ENCODE measurements around the gene TSTD1.
"Not testable (repeated sequence)": the region's sequence is repeated elsewhere in the genome, so short reads cannot be mapped to it uniquely, and the experiment has no call there.

Gene TSTD1

DNA sequence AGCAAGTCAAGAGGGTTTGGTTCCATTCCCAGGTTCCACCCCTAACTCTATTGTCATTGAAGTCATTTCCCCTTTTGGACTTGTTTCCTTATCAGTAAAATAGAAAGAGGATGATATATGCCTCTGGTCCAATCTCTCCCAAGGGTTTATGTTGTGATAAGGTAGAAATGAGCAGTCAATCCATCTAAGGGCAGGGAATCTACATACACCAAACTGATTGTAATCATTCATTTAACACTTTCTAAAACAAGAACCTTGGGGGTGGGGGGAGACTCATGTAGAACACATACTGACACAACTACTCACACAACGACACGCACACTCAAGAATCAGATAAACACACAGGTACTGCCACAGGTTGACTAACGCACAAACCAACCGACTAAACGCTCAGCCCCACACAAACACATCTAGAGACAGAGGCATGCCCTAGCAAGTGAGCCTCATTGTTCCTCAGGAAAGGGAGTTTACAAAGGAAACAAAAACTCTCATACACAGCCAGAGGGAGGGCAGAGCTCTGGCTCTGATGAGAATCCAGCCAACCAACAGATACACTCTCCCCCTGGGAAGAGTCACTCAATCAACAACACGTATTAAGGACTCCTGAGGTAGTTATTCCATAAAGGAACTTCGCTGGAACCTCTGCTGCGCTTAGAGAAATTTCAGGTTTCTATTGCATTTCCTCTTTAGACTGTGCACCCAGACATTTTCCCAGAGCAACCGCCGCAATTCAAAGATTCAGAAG, 18.8 kb downstream of the TSTD1 start:
- TF ChIP-seq, protein P1, sequence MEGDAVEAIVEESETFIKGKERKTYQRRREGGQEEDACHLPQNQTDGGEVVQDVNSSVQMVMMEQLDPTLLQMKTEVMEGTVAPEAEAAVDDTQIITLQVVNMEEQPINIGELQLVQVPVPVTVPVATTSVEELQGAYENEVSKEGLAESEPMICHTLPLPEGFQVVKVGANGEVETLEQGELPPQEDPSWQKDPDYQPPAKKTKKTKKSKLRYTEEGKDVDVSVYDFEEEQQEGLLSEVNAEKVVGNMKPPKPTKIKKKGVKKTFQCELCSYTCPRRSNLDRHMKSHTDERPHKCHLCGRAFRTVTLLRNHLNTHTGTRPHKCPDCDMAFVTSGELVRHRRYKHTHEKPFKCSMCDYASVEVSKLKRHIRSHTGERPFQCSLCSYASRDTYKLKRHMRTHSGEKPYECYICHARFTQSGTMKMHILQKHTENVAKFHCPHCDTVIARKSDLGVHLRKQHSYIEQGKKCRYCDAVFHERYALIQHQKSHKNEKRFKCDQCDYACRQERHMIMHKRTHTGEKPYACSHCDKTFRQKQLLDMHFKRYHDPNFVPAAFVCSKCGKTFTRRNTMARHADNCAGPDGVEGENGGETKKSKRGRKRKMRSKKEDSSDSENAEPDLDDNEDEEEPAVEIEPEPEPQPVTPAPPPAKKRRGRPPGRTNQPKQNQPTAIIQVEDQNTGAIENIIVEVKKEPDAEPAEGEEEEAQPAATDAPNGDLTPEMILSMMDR (conservative IDR thresholded peaks at IDR 0.05; ENCODE audit: low read depth) = no peak
- ChIA-PET CTCF (interaction anchor here (0.6 to 3.2 kb wide), 5 partner anchors 22 to 77 kb away, joined by 3 to 12 read pairs (median 5); partner anchors contain the start of gene NECTIN4), POLR2A (ENCODE audit: low non-redundant PET) (interaction anchor here (0.6 to 2.5 kb wide), 6 partner anchors 18 to 113 kb away, joined by 3 to 9 read pairs (median 4); partner anchors contain the start of genes TSTD1 and USF1)
- peak; percentile 73 for DNase-seq (ENCODE audit: low spot score)
- peak overlapping the region; percentile 94 for H3K27ac ChIP-seq

DNA sequence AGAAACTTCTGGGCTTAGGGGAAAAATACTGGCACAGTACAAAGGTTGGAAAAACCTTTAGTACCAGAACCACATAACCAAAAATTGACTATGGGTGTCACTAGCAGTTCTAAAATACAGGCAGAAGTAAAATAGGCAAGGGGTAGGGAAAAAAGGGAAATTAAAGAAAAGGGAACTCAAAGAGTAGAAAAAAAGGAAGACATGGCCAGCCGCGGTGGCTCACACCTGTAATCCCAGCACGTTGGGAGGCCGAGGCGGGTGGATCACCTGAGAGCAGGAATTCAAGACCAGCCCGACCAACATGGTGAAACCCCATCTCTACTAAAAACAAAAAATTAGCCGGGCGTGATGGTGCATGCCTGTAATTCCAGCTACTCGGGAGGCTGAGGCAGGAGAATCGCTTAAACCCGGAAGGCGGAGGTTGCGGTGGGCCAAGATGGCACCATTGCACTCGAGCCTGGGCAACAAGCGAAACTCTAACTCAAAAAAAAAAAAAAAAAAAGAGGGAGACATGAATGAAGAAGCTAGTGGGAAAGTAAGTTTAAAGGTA, 19.6 kb downstream of the TSTD1 start:
- H3K27ac ChIP-seq = peak overlapping the region; percentile 71
- POLR2A ChIA-PET (ENCODE audit: low non-redundant PET); DNase-seq (ENCODE audit: low spot score); CTCF ChIA-PET: not testable (repeated sequence)

DNA sequence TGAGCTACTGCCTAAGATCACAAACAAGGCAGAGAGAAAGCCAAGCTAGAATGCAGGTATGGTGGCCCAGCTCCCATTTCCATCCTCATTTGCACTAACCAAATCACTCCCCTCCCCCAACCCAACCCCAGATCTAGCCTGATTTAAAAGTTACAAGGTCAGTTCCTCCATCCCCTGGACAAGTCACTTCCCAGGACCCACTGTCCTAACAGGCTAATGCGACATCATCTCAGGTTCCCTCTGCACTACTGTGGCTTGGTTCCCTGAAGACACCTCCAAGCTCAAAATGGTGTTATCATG, 20.2 kb downstream of the TSTD1 start:
- DNase-seq (ENCODE audit: low spot score) = no peak
- H3K27ac ChIP-seq = no peak overlapping the region
- ChIA-PET POLR2A (ENCODE audit: low non-redundant PET) (no interaction called here), CTCF (interaction anchor here (0.8 to 1.0 kb wide), 2 partner anchors 21 to 79 kb away, joined by 3 to 4 read pairs; no protein-coding TSS in a partner anchor)
- TF ChIP-seq, protein P1 (conservative IDR thresholded peaks at IDR 0.05; ENCODE audit: low read depth) = no peak

DNA sequence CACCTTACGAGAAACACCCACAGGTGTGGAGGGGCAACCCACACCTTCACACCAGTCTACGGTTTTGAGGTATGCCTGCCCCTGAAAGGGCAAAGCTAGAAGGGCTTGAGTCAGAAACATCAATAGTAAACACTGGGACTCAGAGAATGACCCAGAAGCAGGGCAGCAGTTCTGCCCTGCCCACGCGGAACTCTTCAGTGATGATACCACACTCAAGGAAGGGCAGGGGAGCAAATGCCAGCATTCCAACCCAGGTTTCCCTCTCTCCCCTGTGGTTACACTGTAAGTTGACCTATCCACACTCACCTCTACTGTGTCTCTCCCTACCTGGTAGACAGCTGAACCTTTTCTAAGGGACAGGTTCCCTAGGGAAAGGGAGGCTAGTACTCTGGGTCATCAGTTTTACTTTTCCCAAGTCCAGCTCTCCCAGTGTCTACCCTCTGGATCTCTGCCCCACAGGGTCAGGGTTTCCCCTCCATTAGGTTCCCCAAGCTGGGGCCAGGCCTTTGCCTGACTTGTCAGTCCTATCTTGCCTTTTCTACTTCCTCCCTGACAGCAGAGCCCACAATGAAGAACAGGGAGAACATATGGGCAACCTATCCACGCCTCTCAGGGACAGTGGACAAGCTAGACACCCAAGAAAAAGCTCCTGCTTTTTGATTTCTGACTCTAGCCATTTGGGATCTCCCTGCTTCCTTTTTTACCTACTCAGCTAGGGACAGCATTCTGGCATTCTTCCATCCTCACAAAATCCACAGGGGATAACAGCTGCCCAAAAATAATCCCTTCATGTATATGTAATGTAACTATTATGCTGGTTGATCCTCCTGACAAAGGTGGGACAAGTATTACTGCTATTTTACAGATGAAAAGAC, 20.8 kb downstream of the TSTD1 start:
- ChIA-PET POLR2A (ENCODE audit: low non-redundant PET) (no interaction called here), CTCF (interaction anchor here (0.8 to 1.0 kb wide), 2 partner anchors 21 to 79 kb away, joined by 3 to 4 read pairs; no protein-coding TSS in a partner anchor)
- peak overlapping the region; percentile 45 for H3K27ac ChIP-seq
- TF ChIP-seq, protein P1 (conservative IDR thresholded peaks at IDR 0.05; ENCODE audit: low read depth) = no peak
- no peak for DNase-seq (ENCODE audit: low spot score)

DNA sequence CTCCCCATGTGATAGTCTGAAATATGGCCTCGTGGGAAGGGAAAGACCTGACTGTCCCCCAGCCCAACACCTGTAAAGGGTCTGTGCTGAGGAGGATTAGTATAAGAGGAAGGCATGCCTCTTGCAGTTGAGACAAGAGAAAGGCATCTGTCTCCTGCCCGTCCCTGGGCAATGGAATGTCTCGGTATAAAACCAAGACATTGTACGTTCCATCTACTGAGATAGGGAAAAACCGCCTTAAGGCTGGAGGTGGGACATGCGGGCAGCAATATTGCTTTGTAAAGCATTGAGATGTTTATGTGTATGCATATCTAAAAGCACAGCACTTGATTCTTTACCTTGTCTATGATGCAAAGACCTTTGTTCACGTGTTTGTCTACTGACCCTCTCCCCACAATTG, 21.6 kb downstream of the TSTD1 start:
- POLR2A ChIA-PET (ENCODE audit: low non-redundant PET); DNase-seq (ENCODE audit: low spot score); CTCF ChIA-PET: not testable (repeated sequence)
- H3K27ac ChIP-seq = peak overlapping the region; percentile 61

DNA sequence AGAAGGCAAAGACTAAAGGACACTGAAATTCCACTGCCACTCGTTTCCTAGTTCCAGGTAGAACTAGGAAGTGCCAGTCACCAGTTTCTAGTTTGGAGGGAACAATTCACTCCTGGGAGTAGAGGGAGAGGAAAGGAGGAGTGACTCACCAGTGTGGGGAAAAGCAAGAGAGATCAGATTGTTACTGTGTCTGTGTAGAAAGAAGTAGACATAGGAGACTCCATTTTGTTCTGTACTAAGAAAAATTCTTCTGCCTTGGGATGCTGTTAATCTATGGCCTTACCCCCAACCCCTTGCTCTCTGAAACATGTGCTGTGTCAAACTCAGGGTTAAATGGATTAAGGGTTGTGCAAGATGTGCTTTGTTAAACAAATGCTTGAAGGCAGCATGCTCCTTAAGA, 22.1 kb downstream of the TSTD1 start:
- DNase-seq (ENCODE audit: low spot score); POLR2A ChIA-PET (ENCODE audit: low non-redundant PET); CTCF ChIA-PET: not testable (repeated sequence)
- peak overlapping the region; percentile 61 for H3K27ac ChIP-seq

DNA sequence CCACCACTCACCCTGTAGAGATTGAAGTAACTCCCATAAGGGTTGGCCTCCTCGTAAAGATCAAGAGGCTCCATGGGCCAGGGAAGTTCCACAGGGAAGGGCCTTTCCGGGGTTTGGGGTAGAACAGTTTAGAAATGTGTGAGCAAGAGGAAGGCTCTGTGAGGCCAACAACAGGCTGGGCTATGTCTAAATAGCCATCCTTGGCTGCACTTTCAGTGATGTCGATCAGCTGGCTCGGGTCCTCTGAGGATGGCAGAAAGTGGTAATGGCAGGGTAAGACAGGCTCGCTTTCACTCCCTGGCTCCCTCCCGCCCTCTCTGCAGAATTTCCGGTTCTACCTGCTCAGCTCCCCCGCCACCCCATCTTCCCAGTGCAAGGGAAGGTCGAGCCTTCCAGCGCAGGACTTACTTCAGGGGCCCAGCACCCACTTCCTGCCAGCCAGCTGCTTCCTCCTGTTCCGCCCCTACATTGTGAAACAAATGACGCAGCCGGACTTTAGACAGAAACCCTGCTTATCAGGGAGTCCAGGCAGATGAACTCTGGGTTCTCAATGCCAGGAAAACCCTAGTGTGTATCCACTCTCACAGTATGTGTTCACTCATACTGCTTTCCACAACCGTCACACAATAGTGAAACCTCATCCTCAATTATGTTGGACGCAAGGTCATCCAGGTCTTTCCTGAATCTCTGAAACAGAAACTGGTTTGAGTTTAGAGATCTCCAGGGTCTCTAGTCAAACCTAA, 25.1 kb downstream of the TSTD1 start:
- peak; percentile 90 for DNase-seq (ENCODE audit: low spot score)
- TF ChIP-seq, protein P1 (conservative IDR thresholded peaks at IDR 0.05; ENCODE audit: low read depth) = no peak
- peak overlapping the region; percentile 90 for H3K27ac ChIP-seq
- ChIA-PET POLR2A (ENCODE audit: low non-redundant PET) (interaction anchor here (0.6 kb wide), 1 partner anchor 31 kb away, joined by 5 read pairs; no protein-coding TSS in a partner anchor), CTCF (interaction anchor here (0.6 to 0.9 kb wide), 5 partner anchors 23 to 189 kb away, joined by 3 to 5 read pairs (median 3); no protein-coding TSS in a partner anchor)

All from RWPE1 (cell line).